ENCODE data around the gene TRAPPC1. TPM values are rescaled to one million over a fixed set of nuclear protein-coding genes. Genes with fewer than 3 reads are reported as not detected.

TRAPPC1 gene
- total RNA-seq, 1 donor from 2014 or later, result 135 TPM

- Histone ChIP-seq H3K9me3 (no peaks in the 10 kb centered on the region), H3K27me3 (no peaks in the 10 kb centered on the region), H3K4me1 (peaks cover 2% of the 10 kb centered on the region), H3K27ac (no peak overlapping the region), H3K4me3 (no peak overlapping the region), H3K36me3 (peaks cover 93% of the 10 kb centered on the region)
- intact Hi-C loops (cut with DNase I), result no loop called here
- ATAC-seq (no peak), DNase-seq (peak; percentile 10)
- no peak for TF ChIP-seq CTCF (IDR thresholded peaks at IDR 0.05)
Measured at GRCh38 chr17:7894866-7895265, 36.9 kb downstream of the TRAPPC1 start.

- Histone ChIP-seq H3K36me3 (peaks cover 88% of the 10 kb centered on the region), H3K27ac (no peak overlapping the region), H3K4me3 (no peak overlapping the region), H3K9me3 (no peaks in the 10 kb centered on the region), H3K27me3 (no peaks in the 10 kb centered on the region), H3K4me1 (peaks cover 8% of the 10 kb centered on the region)
- ATAC-seq, result no peak
- intact Hi-C loops (cut with DNase I), result no loop called here
- DNase-seq, result peak; percentile 31
- TF ChIP-seq CTCF (IDR thresholded peaks at IDR 0.05), result no peak
Measured at GRCh38 chr17:7894226-7894625, 37.5 kb downstream of the TRAPPC1 start.

- intact Hi-C loops (cut with DNase I), result no loop called here
- peaks cover 17% of the 10 kb centered on the region for H3K4me1 ChIP-seq
- ATAC-seq (no peak), DNase-seq (peak; percentile 21)
- H3K27me3 ChIP-seq, result no peaks in the 10 kb centered on the region
- H3K4me3 ChIP-seq, result no peak overlapping the region
- no peaks in the 10 kb centered on the region for H3K9me3 ChIP-seq
- H3K36me3 ChIP-seq, result peaks cover 80% of the 10 kb centered on the region
- TF ChIP-seq CTCF (IDR thresholded peaks at IDR 0.05), result no peak
- H3K27ac ChIP-seq, result no peak overlapping the region
Measured at GRCh38 chr17:7893187-7893880, 38.4 kb downstream of the TRAPPC1 start.

- Histone ChIP-seq H3K27me3 (no peaks in the 10 kb centered on the region), H3K36me3 (peaks cover 43% of the 10 kb centered on the region), H3K4me1 (peaks cover 36% of the 10 kb centered on the region), H3K4me3 (no peak overlapping the region), H3K9me3 (no peaks in the 10 kb centered on the region), H3K27ac (peak overlapping the region; percentile 90)
- DNase-seq, result peak; percentile 99
- intact Hi-C loops (cut with DNase I), result no loop called here
- peak; percentile 57 for TF ChIP-seq CTCF (IDR thresholded peaks at IDR 0.05)
- ATAC-seq, result peak; percentile 77
Measured at GRCh38 chr17:7889166-7889955, 42.4 kb downstream of the TRAPPC1 start.

- peaks cover 32% of the 10 kb centered on the region for H3K36me3 ChIP-seq
Measured at GRCh38 chr17:7888184-7888920, 43.4 kb downstream of the TRAPPC1 start, which contains the start of gene CHD3. Gene CHD3 (plus strand): TSS chr17:7888789. CDS start chr17:7889001, 212 bp downstream.

More at GRCh38 chr17:7888184-7888920, 43.4 kb downstream of the TRAPPC1 start, which contains the start of gene CHD3:
- TF ChIP-seq CTCF (IDR thresholded peaks at IDR 0.05), result no peak
- H3K27me3 ChIP-seq, result no peaks in the 10 kb centered on the region
- H3K27ac ChIP-seq, result peak within 1 kb of the TSS; percentile 90
- DNase-seq, result no peak
- intact Hi-C loops (cut with DNase I), result no loop called here
- H3K9me3 ChIP-seq, result no peaks in the 10 kb centered on the region
- ATAC-seq, result peak; percentile 35
- peak within 1 kb of the TSS; percentile 88 for H3K4me3 ChIP-seq
- H3K4me1 ChIP-seq, result peaks cover 40% of the 10 kb centered on the region
